Subcutaneous abdominal adipose tissue (tissue), 5 donors: Measurements from ENCODE around the gene LPP.

Source experiments
- H3K27ac ChIP-seq: one replicate; pipeline ENCODE4 v1.7.0; 2013; ENCODE audit warnings: low read depth, mild to moderate bottlenecking, inconsistent platforms, low read length, moderate library complexity
- H3K27me3 ChIP-seq, 5 donors: one replicate each; pipeline ENCODE4 v1.7.0; 2013; ENCODE audit warnings: low read length in 5 of 5, inconsistent platforms in 1 of 5; ENCODE audit not compliant: control insufficient read depth in 5 of 5, insufficient read depth in 4 of 5
- H3K36me3 ChIP-seq, 5 donors: one replicate each; pipeline ENCODE4 v1.7.0; 2013; ENCODE audit warnings: low read length in 5 of 5; ENCODE audit not compliant: control insufficient read depth in 5 of 5, insufficient read depth in 5 of 5
- H3K4me1 ChIP-seq, 5 donors: one replicate each; pipeline ENCODE4 v1.7.0; 2013; ENCODE audit warnings: low read length in 5 of 5, mild to moderate bottlenecking in 3 of 5, moderate library complexity in 1 of 5; ENCODE audit not compliant: control insufficient read depth in 5 of 5, insufficient read depth in 5 of 5
- H3K4me3 ChIP-seq, 5 donors: one replicate each; pipeline ENCODE4 v1.7.0; 2013; ENCODE audit warnings: low read length in 5 of 5, low read depth in 1 of 5
- H3K9ac ChIP-seq, 5 donors: one replicate each; pipeline ENCODE4 v1.7.0; 2013; ENCODE audit warnings: low read length in 5 of 5, mild to moderate bottlenecking in 4 of 5, moderate library complexity in 3 of 5
- H3K9me3 ChIP-seq, 5 donors: one replicate each; pipeline ENCODE4 v1.7.0; 2013; ENCODE audit warnings: low read length in 5 of 5; ENCODE audit not compliant: control insufficient read depth in 5 of 5
- donor health status: healthy.
- donor health status: healthy.
- donor health status: healthy.
- donor health status: healthy.
- donor health status: healthy.

LPP gene

DNA sequence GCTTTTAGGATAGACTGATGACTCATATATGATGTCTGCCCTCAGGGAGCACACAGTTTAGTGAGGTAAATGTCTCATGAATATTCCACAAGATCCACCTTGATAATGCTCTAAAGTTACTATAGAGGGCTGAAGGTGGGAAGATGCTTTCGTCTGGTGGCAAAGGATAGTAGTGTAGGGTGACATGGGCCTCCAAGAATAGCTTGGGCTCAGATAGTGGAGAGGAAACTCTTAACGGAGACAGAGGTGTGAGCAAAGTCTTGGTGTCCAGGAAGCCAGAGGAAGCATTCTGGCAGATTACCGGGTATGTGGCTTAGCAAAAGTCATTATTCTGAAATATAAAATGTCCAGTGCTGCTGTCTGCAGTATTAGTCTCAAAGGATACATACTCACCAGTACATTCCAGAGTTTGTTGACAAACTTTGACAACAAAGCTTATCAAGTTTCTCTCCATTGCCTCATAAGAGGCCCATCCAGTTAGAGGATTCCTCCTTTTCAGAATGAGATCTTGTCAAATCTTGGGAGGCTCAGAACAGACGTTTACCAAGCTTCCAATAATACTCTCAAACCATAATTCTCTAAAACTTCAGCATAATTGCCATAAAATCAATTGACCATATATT lies 316.7 kb downstream of the LPP start:
- peak overlapping the region; percentile 85 for H3K27ac ChIP-seq
- peak overlapping the region in 1 of 5 donors; percentile 46 for H3K9ac ChIP-seq
- H3K9me3 ChIP-seq = no peaks in the 10 kb centered on the region

DNA sequence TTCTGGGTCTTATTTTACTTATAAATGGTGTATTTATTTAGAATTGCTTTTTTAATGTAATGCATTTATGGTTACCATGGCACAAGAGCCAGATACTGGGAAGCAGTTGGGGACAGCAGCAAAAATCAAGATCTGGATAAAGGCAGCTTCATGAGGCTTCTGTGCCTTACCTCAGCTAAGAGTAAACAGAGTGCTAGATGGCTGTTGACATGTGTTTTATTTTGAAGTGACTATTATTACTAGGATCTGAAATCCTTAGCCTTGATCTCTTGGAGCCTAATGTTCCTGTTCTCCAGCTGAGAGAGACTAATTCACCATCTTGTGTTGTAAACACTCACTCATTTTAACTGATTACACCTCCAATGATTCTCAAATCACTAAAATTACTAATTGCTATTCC lies 317.8 kb downstream of the LPP start:
- Histone ChIP-seq H3K36me3 (no peaks in the 10 kb centered on the region), H3K27me3 (no peaks in the 10 kb centered on the region), H3K4me3 (no peak overlapping the region), H3K4me1 (peaks cover 3 to 32% (median 15%) of the 10 kb centered on the region in 5 donors), H3K27ac (peak overlapping the region; percentile 85), H3K9me3 (no peaks in the 10 kb centered on the region), H3K9ac (peak overlapping the region in 1 of 5 donors; percentile 10)

More for the DNA sequence above, 316.7 kb downstream of the LPP start:
- Histone ChIP-seq H3K36me3 (no peaks in the 10 kb centered on the region), H3K4me3 (no peak overlapping the region), H3K27me3 (no peaks in the 10 kb centered on the region), H3K4me1 (peaks cover 3 to 32% (median 15%) of the 10 kb centered on the region in 5 donors)

DNA sequence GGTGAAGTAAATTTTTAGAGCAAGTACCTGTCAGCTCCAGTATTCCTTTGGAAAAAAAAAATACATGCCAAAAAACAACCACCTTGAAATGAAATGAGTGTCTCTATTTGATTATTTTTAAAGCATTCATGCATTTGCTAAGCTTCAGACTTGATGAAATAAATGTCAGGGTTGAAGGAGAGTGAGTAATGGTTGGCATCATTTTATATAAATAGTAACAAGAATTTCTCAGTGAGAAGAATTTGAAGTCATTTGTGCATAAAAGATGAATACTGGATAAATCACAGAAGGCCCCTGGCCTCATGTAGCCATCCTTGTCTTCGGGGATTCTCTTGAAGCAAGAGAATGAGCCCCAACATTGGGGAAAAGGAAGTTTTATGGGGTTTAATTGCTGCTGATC lies 318.4 kb downstream of the LPP start:
- Histone ChIP-seq H3K27me3 (no peaks in the 10 kb centered on the region), H3K4me1 (peaks cover 3 to 33% (median 19%) of the 10 kb centered on the region in 5 donors), H3K9ac (peak overlapping the region in 1 of 5 donors; percentile 10), H3K4me3 (no peak overlapping the region), H3K27ac (peak overlapping the region; percentile 85), H3K9me3 (no peaks in the 10 kb centered on the region), H3K36me3 (no peaks in the 10 kb centered on the region)

DNA sequence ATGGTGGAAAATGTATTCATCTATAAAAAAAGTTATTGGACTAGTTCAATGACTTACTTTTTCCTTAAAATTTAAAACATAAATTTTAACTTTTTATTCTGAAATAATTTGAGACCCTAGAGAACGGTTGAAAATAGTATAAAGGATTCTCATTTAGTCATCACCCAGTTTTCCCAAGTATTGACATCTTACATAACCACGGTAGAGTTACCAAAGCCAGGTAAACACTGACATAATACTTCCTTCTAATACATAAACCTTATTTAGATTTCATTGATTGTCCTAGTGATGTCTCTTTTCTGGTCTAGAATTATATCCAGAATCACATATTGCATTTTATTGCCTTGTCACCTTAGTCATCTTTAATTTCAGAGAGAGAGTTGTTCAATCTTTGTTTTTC lies 319.1 kb downstream of the LPP start:
- Histone ChIP-seq H3K36me3 (no peaks in the 10 kb centered on the region), H3K4me1 (peaks cover 3 to 33% (median 19%) of the 10 kb centered on the region in 5 donors), H3K27ac (no peak overlapping the region), H3K9me3 (no peaks in the 10 kb centered on the region), H3K27me3 (no peaks in the 10 kb centered on the region), H3K4me3 (no peak overlapping the region), H3K9ac (no peak overlapping the region)

DNA sequence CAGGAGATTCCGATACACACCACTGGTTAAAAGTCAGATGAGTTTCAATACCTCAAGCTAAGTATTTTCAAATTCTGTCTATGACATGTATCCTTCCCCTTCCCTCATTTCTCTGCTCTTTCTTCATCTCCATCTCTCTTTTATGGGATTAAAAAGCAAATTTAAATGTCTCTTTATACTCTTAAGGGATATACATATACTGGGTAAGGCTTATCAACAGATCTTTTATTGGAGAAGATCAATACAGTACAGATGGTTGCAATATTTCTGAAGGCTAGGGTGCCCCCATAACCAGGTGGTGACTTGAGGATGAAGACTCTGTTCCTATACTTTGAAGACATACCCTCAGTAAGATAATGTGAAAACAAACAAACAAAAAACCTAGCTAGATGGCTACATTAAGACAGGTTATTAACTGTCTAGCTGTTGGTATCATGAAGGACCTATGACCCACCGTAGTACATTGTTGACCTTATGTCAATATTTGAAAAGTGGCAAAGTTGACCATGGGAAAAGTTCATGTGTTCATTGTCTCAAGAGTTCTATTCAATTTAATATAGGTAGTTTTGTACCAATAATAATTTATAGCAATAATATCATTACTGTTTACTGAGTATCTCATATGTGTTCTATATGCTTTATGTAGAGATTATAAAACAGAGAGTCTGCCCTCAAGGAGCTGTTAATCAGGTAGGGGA lies 319.8 kb downstream of the LPP start:
- no peak overlapping the region for H3K27ac ChIP-seq
- no peak overlapping the region for H3K4me3 ChIP-seq
- H3K27me3 ChIP-seq = no peaks in the 10 kb centered on the region
- H3K9ac ChIP-seq = no peak overlapping the region
- H3K36me3 ChIP-seq = no peaks in the 10 kb centered on the region
- H3K9me3 ChIP-seq = no peaks in the 10 kb centered on the region
- peaks cover 0 to 27% (median 13%) of the 10 kb centered on the region in 5 donors for H3K4me1 ChIP-seq

DNA sequence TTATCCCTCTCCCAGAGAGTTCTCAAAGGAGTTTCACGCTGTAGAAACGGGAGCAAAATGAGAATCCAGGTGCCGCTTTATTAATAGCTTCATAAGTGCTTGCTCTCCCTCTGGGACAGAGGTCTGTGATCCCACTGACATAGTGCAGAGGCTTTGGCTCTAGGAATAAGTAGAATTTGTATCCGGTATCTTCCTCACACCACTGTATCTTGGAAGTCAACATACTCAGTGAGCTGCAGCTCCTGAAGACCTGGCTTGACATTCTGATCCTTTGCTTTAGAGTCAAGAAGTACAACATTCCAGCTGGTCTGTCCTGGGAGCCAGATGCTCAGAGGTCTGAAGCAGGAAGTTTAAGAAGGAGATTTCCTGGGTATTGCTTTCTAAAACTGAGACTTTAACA lies 323.0 kb downstream of the LPP start:
- no peak overlapping the region for H3K4me3 ChIP-seq
- peaks cover 0 to under 1% (median 0%) of the 10 kb centered on the region in 5 donors for H3K9me3 ChIP-seq
- peaks cover 0 to 16% (median 5%) of the 10 kb centered on the region in 5 donors for H3K4me1 ChIP-seq
- H3K27me3 ChIP-seq = no peaks in the 10 kb centered on the region
- no peak overlapping the region for H3K27ac ChIP-seq
- H3K36me3 ChIP-seq = no peaks in the 10 kb centered on the region
- no peak overlapping the region for H3K9ac ChIP-seq

DNA sequence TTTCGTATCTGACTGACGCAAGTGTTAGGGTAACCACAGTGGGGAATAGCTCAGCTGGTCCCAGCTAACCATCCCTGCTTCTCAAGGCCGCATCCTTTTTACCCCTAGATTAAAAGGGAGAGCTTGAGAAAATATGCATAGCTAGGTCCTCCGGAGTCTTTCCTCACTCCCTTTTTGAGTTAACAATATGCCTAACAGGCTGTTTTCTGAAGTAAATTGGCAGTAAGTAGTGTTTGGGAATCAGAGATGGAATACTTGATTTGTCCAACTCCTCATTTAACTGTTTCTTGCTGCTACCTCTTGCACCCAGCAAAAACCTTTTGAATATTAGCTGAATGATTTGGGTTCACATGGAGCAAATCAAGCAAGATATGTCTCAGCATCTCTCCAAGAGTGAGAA lies 326.1 kb downstream of the LPP start:
- Histone ChIP-seq H3K4me3 (no peak overlapping the region), H3K27me3 (no peaks in the 10 kb centered on the region), H3K27ac (no peak overlapping the region), H3K9ac (no peak overlapping the region), H3K36me3 (peaks cover 0 to 11% (median 4%) of the 10 kb centered on the region in 5 donors), H3K4me1 (peaks cover 0 to 7% (median 4%) of the 10 kb centered on the region in 5 donors), H3K9me3 (peaks cover 0 to 2% (median 0%) of the 10 kb centered on the region in 5 donors)

DNA sequence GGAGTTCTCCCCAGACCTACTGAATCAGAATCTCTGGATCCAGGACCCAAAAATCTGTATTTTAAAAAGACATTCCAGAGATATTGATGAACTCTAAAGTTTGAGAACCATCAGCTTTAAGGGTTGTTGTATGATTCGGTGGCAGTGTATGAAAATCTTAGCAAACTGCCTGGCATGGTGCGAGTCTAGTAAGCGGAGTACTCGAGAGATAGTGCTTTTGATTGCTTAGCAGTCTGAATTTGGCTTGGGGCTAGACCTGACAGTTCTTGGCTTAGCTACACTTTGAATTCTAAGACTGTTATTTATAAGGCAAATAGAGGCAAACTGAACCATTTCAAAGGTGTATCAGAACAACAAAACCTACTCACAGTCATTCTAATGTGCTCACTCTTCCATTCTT lies 329.0 kb downstream of the LPP start:
- Histone ChIP-seq H3K4me1 (no peaks in the 10 kb centered on the region), H3K27me3 (no peaks in the 10 kb centered on the region), H3K9ac (no peak overlapping the region), H3K36me3 (peaks cover 0 to 13% (median 6%) of the 10 kb centered on the region in 5 donors), H3K9me3 (peaks cover 0 to 2% (median 0%) of the 10 kb centered on the region in 5 donors), H3K27ac (no peak overlapping the region), H3K4me3 (no peak overlapping the region)

DNA sequence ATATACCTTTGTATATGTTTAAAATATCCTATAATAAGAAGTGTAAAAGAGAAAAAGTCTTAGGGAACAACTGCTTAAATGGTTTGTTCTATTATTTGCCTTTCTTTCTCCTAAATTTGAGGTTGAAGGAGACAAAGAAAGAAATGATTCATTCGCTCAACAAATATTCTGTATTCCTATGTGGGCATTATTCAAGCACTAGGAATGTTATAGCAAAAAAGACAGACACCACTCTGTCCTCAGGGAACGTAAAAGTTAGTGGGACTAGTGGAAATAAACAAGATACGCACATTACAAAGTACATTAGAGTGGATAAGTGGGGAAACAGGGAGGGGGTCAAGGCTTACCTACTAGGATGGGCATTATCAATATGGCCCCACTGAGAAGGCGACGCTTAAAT lies 332.2 kb downstream of the LPP start:
- Histone ChIP-seq H3K9ac (no peak overlapping the region), H3K4me1 (peaks cover 0 to 2% (median 0%) of the 10 kb centered on the region in 5 donors)

DNA sequence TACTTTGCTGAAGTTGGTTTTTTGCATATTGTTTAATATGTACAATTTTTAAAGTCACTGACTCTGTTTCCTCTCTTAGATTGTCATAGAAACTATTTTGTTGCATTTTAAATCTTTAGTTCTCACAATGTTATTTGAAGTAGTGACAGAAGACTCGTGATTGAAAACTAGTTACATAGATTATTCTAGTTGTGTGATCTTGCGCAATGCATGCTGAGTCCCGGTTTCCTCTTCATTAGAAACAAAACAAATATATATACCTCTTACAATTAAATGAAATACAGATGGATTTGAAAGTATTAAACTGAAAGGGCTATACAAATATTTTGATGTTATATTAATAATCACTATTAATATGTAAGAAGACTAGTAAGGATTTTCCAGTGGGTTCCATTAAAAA lies 333.0 kb downstream of the LPP start:
- no peak overlapping the region for H3K9ac ChIP-seq
- H3K36me3 ChIP-seq = peaks cover 0 to 20% (median 9%) of the 10 kb centered on the region in 5 donors
- no peak overlapping the region for H3K4me3 ChIP-seq
- H3K9me3 ChIP-seq = peaks cover 0 to under 1% (median 0%) of the 10 kb centered on the region in 5 donors
- peaks cover 0 to 9% (median 5%) of the 10 kb centered on the region in 5 donors for H3K4me1 ChIP-seq
- H3K27me3 ChIP-seq = no peaks in the 10 kb centered on the region
- H3K27ac ChIP-seq = no peak overlapping the region

More for the DNA sequence above, 332.2 kb downstream of the LPP start:
- Histone ChIP-seq H3K36me3 (peaks cover 0 to 20% (median 9%) of the 10 kb centered on the region in 5 donors), H3K27ac (no peak overlapping the region), H3K27me3 (no peaks in the 10 kb centered on the region), H3K9me3 (peaks cover 0 to 2% (median 0%) of the 10 kb centered on the region in 5 donors), H3K4me3 (no peak overlapping the region)
